Nucleus accumbens (tissue), 56 donors: Measurements from ENCODE around the gene TMEM170B.
A peak's percentile ranks its signal among the peaks of the same experiment; 100 is the strongest.

Source experiments
- DNase-seq, 56 donors: peaks; one replicate each; lab custom pipeline; 2025; lab: John Stamatoyannopoulos, UW

Gene TMEM170B

GRCh38 chr6:11580686-11581405 is 43.3 kb downstream of the TMEM170B start:
- DNase-seq: no peak

- DNase-seq: no peak
Measured at GRCh38 chr6:11584244-11584643, 46.7 kb downstream of the TMEM170B start.

- no peak for DNase-seq
Measured at GRCh38 chr6:11585426-11586016, 48.0 kb downstream of the TMEM170B start.

- DNase-seq: no peak
Measured at GRCh38 chr6:11586117-11586516, 48.6 kb downstream of the TMEM170B start.

GRCh38 chr6:11586536-11586935 is 49.0 kb downstream of the TMEM170B start:
- DNase-seq: no peak

GRCh38 chr6:11589261-11589660 is 51.7 kb downstream of the TMEM170B start:
- no peak for DNase-seq

GRCh38 chr6:11592294-11592906 is 54.9 kb downstream of the TMEM170B start:
- DNase-seq: no peak

- no peak for DNase-seq
Measured at GRCh38 chr6:11593096-11593495, 55.5 kb downstream of the TMEM170B start.

GRCh38 chr6:11595903-11596302 is 58.4 kb downstream of the TMEM170B start:
- no peak for DNase-seq

GRCh38 chr6:11596640-11597237 is 59.2 kb downstream of the TMEM170B start:
- no peak for DNase-seq

- DNase-seq: no peak
Measured at GRCh38 chr6:11598687-11599086, 61.1 kb downstream of the TMEM170B start.

GRCh38 chr6:11600251-11600650 is 62.7 kb downstream of the TMEM170B start:
- no peak for DNase-seq

GRCh38 chr6:11601776-11602605 is 64.4 kb downstream of the TMEM170B start:
- no peak for DNase-seq

GRCh38 chr6:11604215-11604614 is 66.7 kb downstream of the TMEM170B start:
- no peak for DNase-seq

- no peak for DNase-seq
Measured at GRCh38 chr6:11604836-11605506, 67.4 kb downstream of the TMEM170B start.

GRCh38 chr6:11605507-11605905 is 68.0 kb downstream of the TMEM170B start:
- no peak for DNase-seq

- DNase-seq: peak in 3 of 56 donors; percentile 3 to 7 (median 7)
Measured at GRCh38 chr6:11606332-11606731, 68.8 kb downstream of the TMEM170B start.

- DNase-seq: no peak
Measured at GRCh38 chr6:11607383-11607782, 69.8 kb downstream of the TMEM170B start.

- no peak for DNase-seq
Measured at GRCh38 chr6:11608600-11609323, 71.2 kb downstream of the TMEM170B start.
